GM12878 (cell line): ENCODE measurements around the gene CCL3. TPM values are rescaled to one million over a fixed set of nuclear protein-coding genes. Genes with fewer than 3 reads are reported as not detected.
A peak's percentile ranks its signal among the peaks of the same experiment; 100 is the strongest.

Experiments used
- ATF7 ChIP-seq: fragments of 450-650 bp; IDR thresholded peaks from 2 replicates; pipeline ENCODE4 v1.6.1; 2016; ENCODE audit warnings: low read depth, mild to moderate bottlenecking
- BHLHE40 ChIP-seq, 2 experiments: fragments of 450-650 bp in 1 of 2; IDR thresholded peaks; 2 replicates each; pipeline ENCODE4 v1.6.1; 2011 to 2017; ENCODE audit warnings: low read depth in 2 of 2, borderline replicate concordance in 1 of 2, improper control_type of control experiment in 1 of 2, low read length in 1 of 2, mild to moderate bottlenecking in 1 of 2
- CBFB ChIP-seq: IDR thresholded peaks from 2 replicates; pipeline ENCODE4 v1.6.1; 2016; ENCODE audit warnings: antibody characterized with exemption, low read depth
- CREM ChIP-seq: IDR thresholded peaks from 2 replicates; pipeline ENCODE4 v1.6.1; 2014; ENCODE audit warnings: antibody characterized with exemption, low read depth
- DPF2 ChIP-seq: fragments of 450-650 bp; IDR thresholded peaks from 2 replicates; pipeline ENCODE4 v1.6.1; 2017; ENCODE audit warnings: mild to moderate bottlenecking
- EED ChIP-seq: sonication (generic); IDR thresholded peaks from 2 replicates; pipeline ENCODE4 v1.6.1; 2016; ENCODE audit warnings: antibody characterized with exemption, low read depth
- EP300 ChIP-seq, 2 experiments: fragments of 150-350 bp in 1 of 2; IDR thresholded peaks; 2 replicates each; pipeline ENCODE4 v1.6.1; 2011 to 2012; ENCODE audit warnings: low read depth in 2 of 2, low read length in 2 of 2, borderline replicate concordance in 1 of 2, improper control_type of control experiment in 1 of 2, inconsistent platforms in 1 of 2; ENCODE audit not compliant: control insufficient read depth in 1 of 2
- ETV6 ChIP-seq, 2 experiments: fragments of 450-650 bp in 1 of 2; IDR thresholded peaks in 1 of 2; conservative IDR thresholded peaks in 1 of 2; 2 replicates each; pipeline ENCODE4 v1.6.1; 2014; ENCODE audit warnings: antibody characterized with exemption in 1 of 2, borderline replicate concordance in 1 of 2, low read depth in 1 of 2, mild to moderate bottlenecking in 1 of 2, moderate library complexity in 1 of 2
- GABPA ChIP-seq: IDR thresholded peaks from 2 replicates; pipeline ENCODE4 v1.6.1; 2014; ENCODE audit warnings: antibody characterized with exemption, low read depth, mild to moderate bottlenecking, inconsistent platforms
- HCFC1 ChIP-seq: fragments of 150-350 bp; IDR thresholded peaks from 2 replicates; pipeline ENCODE4 v1.6.1; 2014; ENCODE audit warnings: low read length
- HDGF ChIP-seq: fragments of 450-650 bp; IDR thresholded peaks from 2 replicates; pipeline ENCODE4 v1.6.1; 2016; ENCODE audit warnings: antibody characterized with exemption
- IKZF1 ChIP-seq: fragments of 450-650 bp; conservative IDR thresholded peaks from 2 replicates; pipeline ENCODE4 v1.6.1; 2017; ENCODE audit warnings: antibody characterized with exemption, mild to moderate bottlenecking
- IKZF2 ChIP-seq, 2 experiments: fragments of 450-650 bp; IDR thresholded peaks; 2 replicates each; pipeline ENCODE4 v1.6.1; 2017; ENCODE audit warnings: mild to moderate bottlenecking in 2 of 2, moderate library complexity in 2 of 2
- MEF2A ChIP-seq: IDR thresholded peaks from 2 replicates; pipeline ENCODE4 v1.6.1; 2011; ENCODE audit warnings: low read depth, mild to moderate bottlenecking, low read length, moderate library complexity; ENCODE audit not compliant: insufficient read depth
- MEF2B ChIP-seq: fragments of 450-650 bp; IDR thresholded peaks from 2 replicates; pipeline ENCODE4 v1.6.1; 2018; ENCODE audit warnings: mild to moderate bottlenecking, moderate library complexity; ENCODE audit not compliant: partially characterized antibody, poor library complexity, severe bottlenecking
- MTA2 ChIP-seq: fragments of 450-650 bp; IDR thresholded peaks from 2 replicates; pipeline ENCODE4 v1.6.1; 2016; ENCODE audit warnings: low read depth, mild to moderate bottlenecking, moderate library complexity
- PKNOX1 ChIP-seq: fragments of 450-650 bp; IDR thresholded peaks from 2 replicates; pipeline ENCODE4 v1.6.1; 2016; ENCODE audit warnings: mild to moderate bottlenecking
- POU2F2 ChIP-seq: IDR thresholded peaks from 3 replicates; pipeline ENCODE4 v1.6.1; 2011; ENCODE audit warnings: low read depth, mild to moderate bottlenecking, low read length, borderline replicate concordance
- RELA ChIP-seq: fragments of 450-650 bp; IDR thresholded peaks from 2 replicates; pipeline ENCODE4 v1.8.0; 2014; ENCODE audit warnings: borderline replicate concordance; ENCODE audit not compliant: partially characterized antibody
- RUNX3 ChIP-seq: IDR thresholded peaks from 2 replicates; pipeline ENCODE4 v1.6.1; 2012; ENCODE audit warnings: low read length, inconsistent platforms
- SMAD1 ChIP-seq: fragments of 450-650 bp; IDR thresholded peaks from 2 replicates; pipeline ENCODE4 v1.6.1; 2018; ENCODE audit warnings: mild to moderate bottlenecking, low read depth; ENCODE audit not compliant: partially characterized antibody
- SMARCA5 ChIP-seq: fragments of 450-650 bp; IDR thresholded peaks from 2 replicates; pipeline ENCODE4 v1.6.1; 2017; ENCODE audit warnings: mild to moderate bottlenecking
- SP1 ChIP-seq: IDR thresholded peaks from one replicate; pipeline ENCODE4 v1.6.1; 2011; ENCODE audit warnings: low read depth, low read length
- SPI1 ChIP-seq: IDR thresholded peaks from 2 replicates; pipeline ENCODE4 v1.6.1; 2011; ENCODE audit warnings: low read depth, mild to moderate bottlenecking, low read length, moderate library complexity, borderline replicate concordance; ENCODE audit not compliant: insufficient read depth
- TCF3 ChIP-seq: IDR thresholded peaks from 2 replicates; pipeline ENCODE4 v1.6.1; 2012; ENCODE audit warnings: low read depth, mild to moderate bottlenecking, low read length, borderline replicate concordance; ENCODE audit not compliant: insufficient read depth
- YY1 ChIP-seq: IDR thresholded peaks from 2 replicates; pipeline ENCODE4 v1.6.1; 2011; ENCODE audit warnings: low read depth, mild to moderate bottlenecking, low read length
- ZBTB11 ChIP-seq: fragments of 450-650 bp; formaldehyde crosslinking; IDR thresholded peaks from 2 replicates; pipeline ENCODE4 v1.5.0; 2022; ENCODE audit warnings: mild to moderate bottlenecking, missing genetic modification characterization
- polyA plus RNA-seq, 11 experiments: library from polyadenylated mRNA; depleted of rRNA in 4 of 11; unstranded in 6 of 11; stranded (reverse) in 5 of 11; fragments of >200 nt; fragmentation: Nextera tagmentation in 4 of 11; fragmentation: Illumina TruSeq in 1 of 11; extraction: Ambion mirVana in 4 of 11; extraction: Trizol in 1 of 11; gene quantifications; 1 replicate in 1 of 11; 2 replicates in 10 of 11; pipeline versions ENCODE4 v1.2.1 to v1.2.3, GENCODE V29; 2011 to 2016; ENCODE audit warnings: inconsistent platforms in 2 of 11, missing spikeins in 2 of 11, low read depth in 1 of 11
- total RNA-seq, 4 experiments: library from RNA; depleted of rRNA in 3 of 4; stranded (reverse); fragments of >200 nt in 3 of 4; fragmentation: Illumina TruSeq in 1 of 4; extraction: Trizol in 1 of 4; gene quantifications; 2 replicates each; pipeline versions ENCODE4 v1.2.1 to v1.2.3, GENCODE V29; 2013 to 2021

Gene CCL3
- total and polyA plus RNA-seq, 10 of the 15 experiments (the other 5 are each of a cell fraction or from before 2014, with no cell fraction given): 96.5 to 1,488 (median 199) TPM

- peak; percentile 55; the same call in 1 of the 3 replicates for TF ChIP-seq POU2F2
- TF ChIP-seq RUNX3: peak; percentile 83
- TF ChIP-seq CBFB: peak; percentile 79
- peak; percentile 80 for TF ChIP-seq DPF2
- TF ChIP-seq HDGF: peak; percentile 55; the same call in 1 of the 2 replicates
- peak; percentile 84 for TF ChIP-seq ZBTB11 (CRISPR knock-in tag)
- TF ChIP-seq HCFC1: peak; percentile 52
- peak; percentile 81 for TF ChIP-seq IKZF1
- TF ChIP-seq RELA: peak; percentile 22
- TF ChIP-seq SPI1: peak; percentile 38; the same call in 1 of the 2 replicates
- TF ChIP-seq MTA2: peak; percentile 62
- 0 out of 2 replicates have a peak, but pooled peaks have one; percentile 26 for TF ChIP-seq TCF3
- peak; percentile 42; the same call in 1 of the 2 replicates for TF ChIP-seq PKNOX1
- TF ChIP-seq SMAD1: peak; percentile 28
- TF ChIP-seq EED: peak; percentile 26; the same call in 1 of the 2 replicates
- TF ChIP-seq BHLHE40 (IDR thresholded peaks at IDR 0.05; ENCODE audit: borderline replicate concordance in 1 of 2, low read depth in 2 of 2, low read length in 1 of 2): peak; percentile 69 to 84
- 0 out of 2 replicates have a peak, but pooled peaks have one; percentile 11 for TF ChIP-seq MEF2A
- peak; percentile 64 for TF ChIP-seq CREM
- TF ChIP-seq EP300 (IDR thresholded peaks at IDR 0.05; ENCODE audit: borderline replicate concordance in 1 of 2, control insufficient read depth in 1 of 2, low read depth in 2 of 2, low read length in 2 of 2): peak; percentile 54 to 70; a peak in 3 of 4 replicates
- TF ChIP-seq SP1: peak; percentile 43
- 0 out of 2 replicates have a peak, but pooled peaks have one; percentile 60 for TF ChIP-seq ATF7
- peak in 1 of 2 experiments; percentile 43; a peak in 1 of 4 replicates for TF ChIP-seq ETV6 (conservative IDR thresholded peaks at IDR 0.05 in 1 of 2, IDR thresholded peaks at IDR 0.05 in 1 of 2; ENCODE audit: borderline replicate concordance in 1 of 2, low read depth in 1 of 2)
- TF ChIP-seq IKZF2 (IDR thresholded peaks at IDR 0.05): peak; percentile 66 to 84; a peak in 3 of 4 replicates
- TF ChIP-seq GABPA: peak; percentile 85
- peak; percentile 63 for TF ChIP-seq MEF2B
- peak; percentile 76; the same call in 1 of the 2 replicates for TF ChIP-seq SMARCA5
- TF ChIP-seq YY1: peak; percentile 55; the same call in 1 of the 2 replicates
Measured at GRCh38 chr17:36082482-36083120, 7.3 kb downstream of the CCL3 start (continued).
